Erythroblast (primary cell): ENCODE data around the gene RNF223.
A peak's percentile ranks its signal among the peaks of the same experiment; 100 is the strongest.
"Not testable (repeated sequence)": the region's sequence is repeated elsewhere in the genome, so short reads cannot be mapped to it uniquely, and the experiment has no call there.

Source experiments
- DNase-seq, 2 experiments: peaks; one replicate each; lab custom pipeline; 2025; lab: John Stamatoyannopoulos, UW
- GATA1 ChIP-seq: IDR thresholded peaks from 2 replicates; pipeline ENCODE4 v1.6.1; 2011; ENCODE audit warnings: low read depth, mild to moderate bottlenecking, control low read depth, low read length, moderate library complexity
- POLR2A ChIP-seq: IDR thresholded peaks from 2 replicates; pipeline ENCODE4 v1.6.1; 2011; ENCODE audit warnings: mild to moderate bottlenecking, low read length

The RNF223 gene

GRCh38 chr1:1040004-1040991 is 33.8 kb downstream of the RNF223 start:
- peak; percentile 85 to 89 for DNase-seq
- TF ChIP-seq GATA1 (no peak), POLR2A (no peak)

GRCh38 chr1:1039145-1039910 is 34.8 kb downstream of the RNF223 start:
- TF ChIP-seq POLR2A = no peak
- no peak for TF ChIP-seq GATA1
- DNase-seq = no peak

GRCh38 chr1:1038694-1039093 is 35.4 kb downstream of the RNF223 start:
- no peak for DNase-seq

GRCh38 chr1:1037366-1038327 is 36.5 kb downstream of the RNF223 start:
- no peak for DNase-seq
- TF ChIP-seq POLR2A (no peak), GATA1 (no peak)

More at GRCh38 chr1:1038694-1039093, 35.4 kb downstream of the RNF223 start:
- TF ChIP-seq POLR2A (no peak), GATA1 (no peak)

GRCh38 chr1:1035291-1035943 is 38.7 kb downstream of the RNF223 start:
- DNase-seq = no peak
- TF ChIP-seq POLR2A (no peak), GATA1 (no peak)

GRCh38 chr1:1034439-1034781 is 39.7 kb downstream of the RNF223 start:
- TF ChIP-seq POLR2A = no peak
- no peak for TF ChIP-seq GATA1
- DNase-seq = no peak

- no peak for DNase-seq
- TF ChIP-seq GATA1 (no peak), POLR2A (no peak)
Measured at GRCh38 chr1:1033731-1034438, 40.2 kb downstream of the RNF223 start.

GRCh38 chr1:1033009-1033587 is 41.0 kb downstream of the RNF223 start:
- TF ChIP-seq POLR2A (no peak), GATA1 (no peak)
- peak; percentile 83 to 84 for DNase-seq

GRCh38 chr1:1032424-1032823 is 41.7 kb downstream of the RNF223 start:
- TF ChIP-seq GATA1 (no peak), POLR2A (no peak)
- peak in 1 of 2 experiments; percentile 37 for DNase-seq

- no peak for TF ChIP-seq GATA1
- no peak for DNase-seq
Measured at GRCh38 chr1:1031659-1032235, 42.4 kb downstream of the RNF223 start.

- not testable (repeated sequence) for DNase-seq
Measured at GRCh38 chr1:1030867-1031658, 43.0 kb downstream of the RNF223 start.
